GM12801 (cell line): Measurements from ENCODE around the gene WDR93.

Source experiments
- TF ChIP-seq, protein P1 (sequence below): IDR thresholded peaks from one replicate; pipeline ENCODE4 v1.5.1; 2011; ENCODE audit warnings: control low read depth; ENCODE audit not compliant: insufficient read length; ENCODE audit errors: extremely low read depth

WDR93 gene

DNA sequence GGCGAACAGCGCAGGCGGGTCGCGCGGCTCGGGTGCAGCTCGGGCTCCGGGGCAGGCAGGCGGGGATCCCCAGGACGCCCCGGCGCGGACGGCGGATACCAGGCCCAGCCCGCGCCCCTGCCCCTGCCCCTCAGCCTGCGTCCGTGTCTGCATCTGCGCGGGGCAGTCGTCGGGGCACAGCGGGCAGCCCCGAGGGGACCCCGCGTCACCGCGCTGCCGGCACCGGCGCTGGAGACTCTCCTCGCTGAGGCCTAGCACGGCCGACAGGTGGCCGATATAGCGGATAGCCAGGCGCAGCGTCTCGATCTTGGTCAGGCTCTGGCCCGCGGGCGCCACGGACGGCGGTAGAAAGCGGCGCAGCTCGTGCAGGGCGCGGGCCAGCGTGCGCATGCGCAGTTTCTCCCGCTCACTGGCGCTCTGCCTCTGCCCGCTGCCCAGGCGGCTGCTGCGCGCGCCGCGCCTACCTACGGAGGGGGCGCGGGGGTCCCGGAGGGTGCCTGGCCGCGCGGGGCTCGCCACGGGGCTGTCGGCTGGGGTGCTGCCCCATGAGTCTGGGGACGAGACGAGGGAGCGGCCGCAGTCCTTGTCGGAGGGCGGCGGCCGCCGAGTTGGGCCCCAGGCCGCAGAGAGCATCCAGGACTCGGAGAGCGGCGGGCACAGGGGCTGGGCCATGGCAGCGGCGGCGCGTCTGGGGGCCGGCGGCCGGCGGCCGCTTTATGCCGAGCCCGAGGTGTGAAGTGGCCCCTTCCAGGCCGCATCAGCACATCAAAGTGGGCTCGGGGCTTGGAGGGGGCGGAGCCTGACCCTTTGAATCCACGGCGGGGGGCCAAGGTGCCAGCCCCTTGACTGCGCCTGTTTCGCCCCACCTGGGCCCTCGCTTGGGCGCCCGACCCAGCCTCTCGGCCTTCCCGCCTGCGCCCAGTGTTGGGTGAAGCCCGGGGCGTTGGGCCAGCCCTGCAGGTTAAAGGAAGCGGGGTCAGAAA lies 60.2 kb downstream of the WDR93 start, which contains the start of gene MESP1:
Gene MESP1 (minus strand): TSS at position 690 of the 983 bp plus-strand sequence. CDS start 18 bp downstream, at position 672.
- TF ChIP-seq, protein P1, sequence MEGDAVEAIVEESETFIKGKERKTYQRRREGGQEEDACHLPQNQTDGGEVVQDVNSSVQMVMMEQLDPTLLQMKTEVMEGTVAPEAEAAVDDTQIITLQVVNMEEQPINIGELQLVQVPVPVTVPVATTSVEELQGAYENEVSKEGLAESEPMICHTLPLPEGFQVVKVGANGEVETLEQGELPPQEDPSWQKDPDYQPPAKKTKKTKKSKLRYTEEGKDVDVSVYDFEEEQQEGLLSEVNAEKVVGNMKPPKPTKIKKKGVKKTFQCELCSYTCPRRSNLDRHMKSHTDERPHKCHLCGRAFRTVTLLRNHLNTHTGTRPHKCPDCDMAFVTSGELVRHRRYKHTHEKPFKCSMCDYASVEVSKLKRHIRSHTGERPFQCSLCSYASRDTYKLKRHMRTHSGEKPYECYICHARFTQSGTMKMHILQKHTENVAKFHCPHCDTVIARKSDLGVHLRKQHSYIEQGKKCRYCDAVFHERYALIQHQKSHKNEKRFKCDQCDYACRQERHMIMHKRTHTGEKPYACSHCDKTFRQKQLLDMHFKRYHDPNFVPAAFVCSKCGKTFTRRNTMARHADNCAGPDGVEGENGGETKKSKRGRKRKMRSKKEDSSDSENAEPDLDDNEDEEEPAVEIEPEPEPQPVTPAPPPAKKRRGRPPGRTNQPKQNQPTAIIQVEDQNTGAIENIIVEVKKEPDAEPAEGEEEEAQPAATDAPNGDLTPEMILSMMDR = no peak

DNA sequence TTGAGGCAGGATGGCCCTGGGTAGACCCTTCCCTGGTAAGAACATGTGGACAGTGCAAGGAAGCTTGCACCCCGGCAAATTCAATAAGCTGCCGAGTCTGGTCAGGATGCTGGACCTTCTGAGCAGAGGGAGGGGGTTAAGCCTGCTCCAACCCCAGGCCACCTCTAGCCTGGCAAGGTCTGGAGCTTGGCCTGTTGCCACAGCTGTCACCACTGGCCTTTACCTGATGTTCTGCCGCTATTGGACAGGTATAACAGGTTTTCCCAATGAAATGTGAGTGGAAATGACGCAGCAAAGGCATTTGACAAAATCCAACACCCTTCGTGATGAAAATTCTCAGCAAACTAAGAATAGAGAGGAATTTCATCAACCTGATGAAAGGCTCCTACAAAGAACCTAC lies 61.1 kb downstream of the WDR93 start:
- TF ChIP-seq, protein P1 = no peak

DNA sequence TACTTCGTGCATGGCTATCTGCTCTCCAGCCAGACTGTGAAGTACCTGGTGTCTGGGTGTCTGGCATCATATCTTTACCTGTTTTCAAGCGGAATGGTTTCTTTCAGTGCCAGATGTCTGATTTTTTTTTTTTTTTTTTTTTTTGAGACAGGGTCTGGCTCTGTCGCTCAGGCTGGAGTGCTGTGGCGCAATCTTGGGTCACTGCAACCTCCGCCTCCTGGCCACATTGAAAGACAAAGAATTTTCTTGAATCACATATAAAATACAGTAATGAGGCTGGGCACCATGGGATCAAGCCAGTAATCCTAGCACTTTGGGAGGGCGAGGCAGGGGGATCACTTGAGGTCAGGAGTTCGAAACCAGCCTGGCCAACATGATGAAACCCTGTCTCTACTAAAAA lies 63.2 kb downstream of the WDR93 start:
- TF ChIP-seq, protein P1 = no peak

DNA sequence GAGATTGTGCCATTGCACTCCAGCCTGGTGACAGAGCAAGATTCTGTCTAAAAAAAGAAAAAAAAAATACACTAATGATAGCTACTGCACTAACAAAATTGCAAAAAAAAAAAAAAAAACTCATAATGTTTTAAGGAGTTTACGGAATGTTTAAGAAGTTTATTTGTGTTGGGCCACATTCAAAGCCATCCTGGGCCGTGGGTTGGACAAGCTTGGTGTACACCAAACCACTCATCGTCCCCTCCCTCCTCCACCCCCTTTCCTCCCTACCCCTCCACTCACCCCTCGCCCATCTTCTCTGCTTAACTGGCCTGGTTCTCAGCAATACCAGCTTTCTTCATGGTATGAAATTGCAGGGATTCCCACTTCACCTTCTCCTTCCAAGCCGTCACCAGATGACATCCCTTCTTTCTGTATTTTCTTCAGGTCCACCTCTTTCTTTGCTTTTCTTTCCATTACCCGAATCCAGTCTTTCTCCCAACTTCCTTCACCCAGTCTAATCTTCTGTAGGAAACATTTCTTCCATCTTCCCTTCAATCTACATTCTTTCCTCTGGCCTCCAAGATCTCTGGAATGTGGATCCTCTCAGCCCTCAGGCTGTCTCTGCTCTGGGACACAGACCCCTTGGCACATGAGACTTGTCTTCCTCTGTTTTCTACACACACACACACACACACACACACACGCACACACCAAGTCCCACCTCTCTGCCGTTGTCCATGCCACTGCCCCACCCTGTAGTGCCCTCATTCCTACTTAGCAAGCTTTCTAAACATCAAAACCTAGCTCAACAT lies 63.9 kb downstream of the WDR93 start:
- TF ChIP-seq, protein P1 = no peak

DNA sequence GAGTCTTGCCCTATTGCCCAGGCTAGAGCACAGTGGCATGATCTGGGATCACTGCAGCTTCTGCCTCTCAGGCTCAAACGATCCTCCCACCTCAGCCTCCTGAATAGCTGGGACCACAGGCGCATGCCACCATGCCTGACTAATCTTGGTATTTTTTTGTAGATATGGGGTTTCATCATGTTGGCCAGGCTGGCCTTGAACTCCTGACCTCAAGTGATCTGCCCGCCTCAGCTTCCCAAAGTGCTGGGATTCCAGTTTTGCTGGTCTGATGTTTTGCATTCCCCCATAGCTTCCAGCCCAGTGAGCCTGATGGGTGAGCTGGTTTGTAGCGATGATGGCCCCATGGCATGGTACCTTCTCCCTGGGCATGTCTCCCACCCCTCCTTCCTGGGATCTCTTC lies 65.1 kb downstream of the WDR93 start:
- TF ChIP-seq, protein P1 = no peak

DNA sequence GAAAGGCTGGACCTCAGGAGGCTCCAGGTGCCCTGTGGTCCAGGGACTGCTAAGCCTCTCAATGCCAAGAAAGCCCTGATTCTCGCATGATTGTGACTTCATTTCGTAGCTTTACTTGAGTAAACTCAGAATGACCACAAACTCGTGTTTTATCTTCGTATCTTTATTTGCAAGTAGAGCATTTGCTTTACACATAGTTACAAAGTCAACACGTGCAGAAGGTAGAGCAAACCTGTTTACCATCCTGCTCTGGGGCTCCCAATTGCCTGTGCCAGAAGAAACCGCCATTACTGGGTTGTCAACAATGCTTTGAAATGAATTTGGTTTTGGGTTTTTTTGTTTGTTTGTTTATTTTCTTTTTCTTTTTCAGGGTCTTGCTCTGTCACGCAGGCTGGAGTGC lies 66.3 kb downstream of the WDR93 start:
- TF ChIP-seq, protein P1 = no peak

DNA sequence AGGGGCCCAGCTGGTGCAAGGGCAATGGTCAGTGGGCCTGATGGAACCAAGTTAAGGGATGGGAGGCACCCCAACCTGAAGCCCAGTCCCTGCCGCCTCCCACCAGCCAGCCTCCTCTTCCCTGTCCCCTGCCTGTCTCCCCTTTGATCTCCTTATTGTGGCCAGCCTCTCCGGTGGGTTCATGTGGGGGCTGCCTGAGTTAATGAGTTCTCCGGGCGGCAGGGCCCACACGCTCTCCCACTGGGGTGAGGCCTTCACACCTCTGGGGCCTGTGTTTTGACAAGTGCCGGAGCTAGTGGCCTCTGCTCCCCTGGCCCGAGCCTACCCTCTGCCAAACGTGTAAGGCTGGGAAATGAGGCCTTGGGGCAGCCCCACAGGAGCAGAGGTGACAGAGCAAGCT lies 67.7 kb downstream of the WDR93 start:
- TF ChIP-seq, protein P1 = no peak
